ENCODE results near the gene SPAG9. TPM values are rescaled to one million over a fixed set of nuclear protein-coding genes. Genes with fewer than 3 reads are reported as not detected.
A peak's percentile ranks its signal among the peaks of the same experiment; 100 is the strongest.

The SPAG9 gene
- total RNA-seq, 3 donors from 2014 or later: 112 to 178 (median 128) TPM

DNA sequence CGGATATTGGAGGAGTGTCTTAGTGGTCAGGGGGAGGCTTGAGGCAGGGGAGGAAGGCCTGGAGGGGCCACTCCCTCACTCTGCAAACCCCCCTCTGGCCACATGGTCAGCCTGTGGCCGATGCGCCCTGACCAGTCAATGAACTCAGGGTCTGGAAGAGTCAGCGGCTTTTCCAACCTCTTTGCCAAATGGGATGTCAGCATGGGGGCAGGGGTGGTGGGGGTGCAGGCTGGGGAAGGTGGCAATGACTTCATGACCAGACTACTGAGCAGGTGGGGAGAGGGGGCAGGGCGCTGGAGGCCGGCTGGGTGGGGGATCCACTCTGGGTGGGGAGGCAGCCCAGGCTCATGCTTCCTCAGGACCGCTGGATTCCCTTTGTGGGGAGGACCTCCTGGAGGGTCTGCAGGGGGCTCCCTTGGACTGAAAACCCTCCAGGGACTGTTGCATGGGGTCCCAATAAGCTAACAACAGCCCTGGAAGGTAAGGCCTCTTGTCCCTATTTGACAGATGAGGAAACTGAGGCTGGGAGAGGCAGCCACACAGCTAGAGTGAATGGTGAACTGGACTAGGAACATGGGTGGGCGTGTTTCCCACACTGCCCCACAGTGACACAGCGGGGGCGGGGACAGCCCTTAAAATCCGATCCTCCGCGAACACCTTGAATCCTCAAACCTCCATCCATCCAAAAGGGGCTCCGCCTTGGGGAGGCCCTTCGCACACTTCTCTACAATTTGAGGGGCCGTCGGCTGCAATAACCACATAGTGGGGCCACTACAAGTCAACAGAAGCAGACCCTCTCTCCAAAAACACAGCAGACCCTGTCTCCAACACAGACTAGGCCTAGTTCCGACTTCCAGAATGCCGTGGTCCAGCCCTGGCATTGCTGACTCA lies 173.5 kb downstream of the SPAG9 start:
- Histone ChIP-seq H3K36me3 (no peaks in the 10 kb centered on the region), H3K4me3 (no peak overlapping the region), H3K27ac (peak overlapping the region; percentile 89 to 94), H3K9me3 (no peaks in the 10 kb centered on the region), H3K4me1 (peaks cover 30 to 38% of the 10 kb centered on the region in 2 donors), H3K27me3 (no peaks in the 10 kb centered on the region)
- DNase-seq (ENCODE audit: low spot score in 2 of 2): peak in 1 of 2 donors; percentile 16
- no peak for TF ChIP-seq POLR2AphosphoS5 (IDR thresholded peaks at IDR 0.05)
- TF ChIP-seq POLR2A (IDR thresholded peaks at IDR 0.05): no peak
- TF ChIP-seq, protein P1, sequence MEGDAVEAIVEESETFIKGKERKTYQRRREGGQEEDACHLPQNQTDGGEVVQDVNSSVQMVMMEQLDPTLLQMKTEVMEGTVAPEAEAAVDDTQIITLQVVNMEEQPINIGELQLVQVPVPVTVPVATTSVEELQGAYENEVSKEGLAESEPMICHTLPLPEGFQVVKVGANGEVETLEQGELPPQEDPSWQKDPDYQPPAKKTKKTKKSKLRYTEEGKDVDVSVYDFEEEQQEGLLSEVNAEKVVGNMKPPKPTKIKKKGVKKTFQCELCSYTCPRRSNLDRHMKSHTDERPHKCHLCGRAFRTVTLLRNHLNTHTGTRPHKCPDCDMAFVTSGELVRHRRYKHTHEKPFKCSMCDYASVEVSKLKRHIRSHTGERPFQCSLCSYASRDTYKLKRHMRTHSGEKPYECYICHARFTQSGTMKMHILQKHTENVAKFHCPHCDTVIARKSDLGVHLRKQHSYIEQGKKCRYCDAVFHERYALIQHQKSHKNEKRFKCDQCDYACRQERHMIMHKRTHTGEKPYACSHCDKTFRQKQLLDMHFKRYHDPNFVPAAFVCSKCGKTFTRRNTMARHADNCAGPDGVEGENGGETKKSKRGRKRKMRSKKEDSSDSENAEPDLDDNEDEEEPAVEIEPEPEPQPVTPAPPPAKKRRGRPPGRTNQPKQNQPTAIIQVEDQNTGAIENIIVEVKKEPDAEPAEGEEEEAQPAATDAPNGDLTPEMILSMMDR (IDR thresholded peaks at IDR 0.05): no peak
- intact Hi-C loops (cut with DNase I; ENCODE audit: low total_unique reads): no loop called here

DNA sequence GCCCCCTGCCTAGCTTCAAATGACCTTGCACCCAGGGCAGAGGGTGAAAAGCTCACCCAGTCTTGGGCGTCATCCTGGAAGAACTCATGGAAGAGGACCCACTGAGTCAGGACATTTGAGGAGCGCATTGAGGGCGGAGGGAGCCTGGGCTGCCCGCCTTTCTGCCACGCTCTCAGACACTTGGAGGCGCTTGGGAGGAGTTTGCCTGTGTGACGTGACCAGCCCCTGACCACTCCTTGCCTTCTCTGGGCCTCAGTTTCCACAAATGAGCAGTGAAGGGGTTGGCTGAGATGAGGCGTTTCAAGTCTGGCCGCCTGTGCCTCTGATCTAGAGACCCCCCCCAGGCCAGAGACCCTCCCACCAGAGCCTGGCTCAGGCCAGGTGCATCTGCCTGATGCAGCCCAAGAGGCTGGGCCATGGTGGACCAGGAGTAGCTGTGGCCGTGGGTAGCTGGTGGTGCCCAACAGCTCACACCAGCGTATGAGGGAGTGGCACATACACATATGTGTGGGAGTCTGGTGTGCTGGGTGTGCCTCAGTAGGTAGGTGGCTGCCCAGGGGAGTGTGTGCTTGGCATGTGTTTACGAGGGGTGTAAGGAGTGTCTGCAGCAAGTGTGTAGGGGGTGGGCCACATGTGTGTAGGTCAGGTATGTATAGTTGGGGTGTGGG lies 174.3 kb downstream of the SPAG9 start:
- H3K9me3 ChIP-seq: no peaks in the 10 kb centered on the region
- no peaks in the 10 kb centered on the region for H3K36me3 ChIP-seq
- peaks cover 30 to 38% of the 10 kb centered on the region in 2 donors for H3K4me1 ChIP-seq
- no peak for DNase-seq (ENCODE audit: low spot score in 2 of 2)
- peak overlapping the region; percentile 89 to 94 for H3K27ac ChIP-seq
- no peak for TF ChIP-seq POLR2A (IDR thresholded peaks at IDR 0.05)
- TF ChIP-seq, protein P1 (IDR thresholded peaks at IDR 0.05): no peak
- no peak for TF ChIP-seq POLR2AphosphoS5 (IDR thresholded peaks at IDR 0.05)
- H3K4me3 ChIP-seq: no peak overlapping the region
- intact Hi-C loops (cut with DNase I; ENCODE audit: low total_unique reads): no loop called here
- H3K27me3 ChIP-seq: no peaks in the 10 kb centered on the region

DNA sequence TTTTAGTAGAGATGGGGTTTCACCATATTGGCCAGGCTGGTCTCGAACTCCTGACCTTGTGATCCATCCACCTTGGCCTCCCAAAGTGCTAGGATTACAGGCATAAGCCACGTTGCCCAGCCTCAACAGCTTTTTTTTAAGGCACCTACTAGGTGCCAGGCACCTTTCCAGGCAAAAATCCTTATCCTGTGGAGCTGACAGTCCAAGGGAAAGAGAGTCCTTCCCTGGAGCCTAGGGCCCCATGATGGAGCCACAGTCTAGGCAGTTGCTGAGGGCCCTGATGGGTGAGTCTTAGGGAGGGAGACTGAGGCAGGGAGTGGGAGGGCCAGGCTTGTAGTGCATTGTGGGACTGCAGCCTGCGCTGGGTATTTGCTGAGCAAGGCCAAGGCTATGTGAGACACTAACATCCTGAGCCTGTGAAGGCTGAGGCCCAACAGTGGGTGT lies 174.9 kb downstream of the SPAG9 start:
- no peaks in the 10 kb centered on the region for H3K27me3 ChIP-seq
- intact Hi-C loops (cut with DNase I; ENCODE audit: low total_unique reads): no loop called here
- TF ChIP-seq POLR2A (IDR thresholded peaks at IDR 0.05): no peak
- TF ChIP-seq, protein P1 (IDR thresholded peaks at IDR 0.05): no peak
- no peak for TF ChIP-seq POLR2AphosphoS5 (IDR thresholded peaks at IDR 0.05)
- no peaks in the 10 kb centered on the region for H3K9me3 ChIP-seq
- no peaks in the 10 kb centered on the region for H3K36me3 ChIP-seq
- peaks cover 30 to 38% of the 10 kb centered on the region in 2 donors for H3K4me1 ChIP-seq
- H3K27ac ChIP-seq: peak overlapping the region; percentile 89 to 94
- no peak for DNase-seq (ENCODE audit: low spot score in 2 of 2)
- H3K4me3 ChIP-seq: no peak overlapping the region

DNA sequence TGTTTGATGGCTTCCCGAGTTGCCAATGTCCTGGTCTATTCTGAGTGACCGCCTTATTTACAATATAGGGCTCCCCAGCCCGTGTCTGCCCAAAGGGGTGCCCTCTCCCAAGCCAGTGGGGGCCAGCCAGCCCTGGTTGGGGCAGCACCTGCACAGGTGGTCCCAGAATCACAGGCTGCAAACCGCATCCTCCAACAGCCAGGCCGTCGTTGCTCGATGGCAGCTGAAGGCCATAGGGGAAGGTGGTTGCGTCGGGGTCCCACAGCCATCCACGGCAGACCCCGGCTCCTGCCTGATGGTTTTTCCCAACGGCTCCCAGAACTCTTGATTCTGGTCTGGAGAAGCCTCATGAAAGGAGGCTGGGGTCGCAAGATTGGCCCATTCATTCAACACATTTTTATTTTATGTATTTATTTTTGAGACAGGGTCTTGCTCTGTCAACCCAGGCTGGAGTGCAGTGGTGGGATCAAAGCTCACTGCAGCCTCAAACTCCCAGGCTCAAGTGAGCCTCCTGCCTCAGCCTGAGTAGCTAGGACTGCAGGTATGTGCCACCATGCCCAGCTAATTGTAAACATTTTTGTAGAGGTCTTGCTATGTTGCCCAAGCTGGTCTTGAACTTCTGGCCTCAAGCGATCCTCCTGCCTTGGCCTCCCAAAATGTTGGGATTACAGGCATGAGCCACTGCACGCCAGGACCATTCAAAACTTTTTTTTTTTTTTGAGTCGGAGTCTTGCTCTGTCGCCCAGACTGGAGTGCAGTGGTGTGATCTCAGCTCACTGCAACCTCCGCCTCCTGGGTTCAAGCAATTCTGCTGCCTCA lies 175.6 kb downstream of the SPAG9 start:
- Histone ChIP-seq H3K27me3 (no peaks in the 10 kb centered on the region), H3K4me3 (peak overlapping the region; percentile 47 to 66 (median 54)), H3K9me3 (no peaks in the 10 kb centered on the region), H3K4me1 (peaks cover 24 to 35% of the 10 kb centered on the region in 2 donors), H3K27ac (peak overlapping the region; percentile 89 to 94), H3K36me3 (no peaks in the 10 kb centered on the region)
- peak in 1 of 2 donors; percentile 16 for DNase-seq (ENCODE audit: low spot score in 2 of 2)
- intact Hi-C loops (cut with DNase I; ENCODE audit: low total_unique reads): no loop called here
- TF ChIP-seq, protein P1 (IDR thresholded peaks at IDR 0.05): no peak
- TF ChIP-seq POLR2AphosphoS5 (IDR thresholded peaks at IDR 0.05) (no peak), POLR2A (IDR thresholded peaks at IDR 0.05) (no peak)

Measured in breast epithelium (tissue), 4 donors.